Tibial nerve (tissue), 4 donors: ENCODE measurements around the gene GALR3.

ENCODE experiments used
- EP300 ChIP-seq, 2 donors: sonication (generic); formaldehyde crosslinking; IDR thresholded peaks; one replicate each; pipeline ENCODE4 v1.6.1; 2017; ENCODE audit warnings: antibody characterized with exemption in 2 of 2, mild to moderate bottlenecking in 1 of 2
- POLR2A ChIP-seq, 2 donors: fragments of 450-650 bp; IDR thresholded peaks; one replicate each; pipeline ENCODE4 v1.6.1; 2017; ENCODE audit warnings: antibody characterized with exemption in 2 of 2, mild to moderate bottlenecking in 2 of 2, moderate library complexity in 2 of 2
- TF ChIP-seq, protein P1 (sequence below), 5 experiments: fragments of 200-600 bp in 3 of 5; fragments of 450-650 bp in 2 of 5; sonication (generic) in 3 of 5; IDR thresholded peaks; one replicate each; pipeline ENCODE4 v1.5.1; 2016 to 2019; ENCODE audit warnings: antibody characterized with exemption in 5 of 5, mild to moderate bottlenecking in 3 of 5, moderate library complexity in 2 of 5

DNA sequence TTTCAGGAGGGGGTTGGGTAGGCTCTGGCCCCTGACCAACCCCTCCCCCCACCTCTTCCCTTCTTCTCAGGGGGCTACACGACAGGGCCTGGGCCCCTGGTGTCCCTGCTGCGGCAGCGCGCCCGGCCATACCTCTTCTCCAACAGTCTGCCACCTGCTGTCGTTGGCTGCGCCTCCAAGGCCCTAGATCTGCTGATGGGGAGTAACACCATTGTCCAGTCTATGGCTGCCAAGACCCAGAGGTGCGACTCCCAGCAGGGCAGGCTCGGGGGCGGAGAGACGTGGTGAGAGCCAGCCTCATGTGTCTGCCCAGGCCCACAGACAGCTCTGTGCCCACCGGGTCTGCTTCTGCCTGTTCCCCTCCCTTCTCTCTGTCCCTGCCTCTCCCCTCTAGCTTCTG is 7.6 kb upstream of the GALR3 start:
- TF ChIP-seq, protein P1, sequence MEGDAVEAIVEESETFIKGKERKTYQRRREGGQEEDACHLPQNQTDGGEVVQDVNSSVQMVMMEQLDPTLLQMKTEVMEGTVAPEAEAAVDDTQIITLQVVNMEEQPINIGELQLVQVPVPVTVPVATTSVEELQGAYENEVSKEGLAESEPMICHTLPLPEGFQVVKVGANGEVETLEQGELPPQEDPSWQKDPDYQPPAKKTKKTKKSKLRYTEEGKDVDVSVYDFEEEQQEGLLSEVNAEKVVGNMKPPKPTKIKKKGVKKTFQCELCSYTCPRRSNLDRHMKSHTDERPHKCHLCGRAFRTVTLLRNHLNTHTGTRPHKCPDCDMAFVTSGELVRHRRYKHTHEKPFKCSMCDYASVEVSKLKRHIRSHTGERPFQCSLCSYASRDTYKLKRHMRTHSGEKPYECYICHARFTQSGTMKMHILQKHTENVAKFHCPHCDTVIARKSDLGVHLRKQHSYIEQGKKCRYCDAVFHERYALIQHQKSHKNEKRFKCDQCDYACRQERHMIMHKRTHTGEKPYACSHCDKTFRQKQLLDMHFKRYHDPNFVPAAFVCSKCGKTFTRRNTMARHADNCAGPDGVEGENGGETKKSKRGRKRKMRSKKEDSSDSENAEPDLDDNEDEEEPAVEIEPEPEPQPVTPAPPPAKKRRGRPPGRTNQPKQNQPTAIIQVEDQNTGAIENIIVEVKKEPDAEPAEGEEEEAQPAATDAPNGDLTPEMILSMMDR (IDR thresholded peaks at IDR 0.05) = no peak
- TF ChIP-seq POLR2A (IDR thresholded peaks at IDR 0.05) = no peak
- no peak for TF ChIP-seq EP300 (IDR thresholded peaks at IDR 0.05)
